K562 (cell line): ENCODE measurements around the gene IVL.
A peak's percentile ranks its signal among the peaks of the same experiment; 100 is the strongest.

ENCODE experiments used
- FIP1L1 ChIP-seq: fragments of 200-400 bp; formaldehyde crosslinking; IDR thresholded peaks from 2 replicates; pipeline ENCODE4 v1.6.1; 2018; ENCODE audit warnings: mild to moderate bottlenecking, low read depth, low read length; ENCODE audit not compliant: poor library complexity, severe bottlenecking
- KAT2B ChIP-seq: IDR thresholded peaks from one replicate; pipeline ENCODE4 v1.6.1; 2012; ENCODE audit warnings: low read depth, mild to moderate bottlenecking, control low read depth, inconsistent platforms, low read length, moderate library complexity
- MAFK ChIP-seq: IDR thresholded peaks from 2 replicates; pipeline ENCODE4 v1.6.1; 2011; ENCODE audit warnings: low read length, improper control_type of control experiment
- POLR3G ChIP-seq: IDR thresholded peaks from 2 replicates; pipeline ENCODE4 v1.6.1; 2011; ENCODE audit not compliant: insufficient read length, insufficient replicate concordance; ENCODE audit errors: extremely low read depth
- SMC3 ChIP-seq: conservative IDR thresholded peaks from 2 replicates; pipeline ENCODE4 v1.6.1; 2011; ENCODE audit warnings: low read depth, low read length, improper control_type of control experiment; ENCODE audit not compliant: insufficient read depth
- USF2 ChIP-seq: sonication (generic); formaldehyde crosslinking; IDR thresholded peaks from 2 replicates; pipeline ENCODE4 v1.5.0; 2020; ENCODE audit warnings: missing genetic modification reagents
- YY1 ChIP-seq, 3 experiments: IDR thresholded peaks; 2 replicates each; pipeline ENCODE4 v1.6.1; 2011; ENCODE audit warnings: low read length in 2 of 3, mild to moderate bottlenecking in 2 of 3, moderate library complexity in 2 of 3, borderline replicate concordance in 1 of 3, control low read depth in 1 of 3, low read depth in 1 of 3; ENCODE audit not compliant: insufficient read depth in 3 of 3, insufficient replicate concordance in 2 of 3, control insufficient read depth in 1 of 3, insufficient read length in 1 of 3; ENCODE audit errors: extremely low read depth in 1 of 3
- ZNF124 ChIP-seq: sonication (generic); formaldehyde crosslinking; IDR thresholded peaks from 2 replicates; pipeline ENCODE4 v1.8.1; 2022; ENCODE audit warnings: missing genetic modification reagents
- ZNF140 ChIP-seq: fragments of 250-450 bp; sonication (Bioruptor Pico); IDR thresholded peaks from 2 replicates; pipeline ENCODE4 v1.8.0; 2021; ENCODE audit warnings: moderate library complexity, mild to moderate bottlenecking, inconsistent platforms
- ZNF740 ChIP-seq, 3 experiments: fragments of 200-800 bp in 1 of 3; sonication (Bioruptor generic) in 1 of 3; sonication (generic) in 1 of 3; formaldehyde crosslinking in 1 of 3; IDR thresholded peaks; 2 replicates each; pipeline versions ENCODE4 v1.6.1 to v1.8.0; 2016 to 2022; ENCODE audit warnings: mild to moderate bottlenecking in 2 of 3, missing compliant biosample characterization in 2 of 3, missing genetic modification characterization in 2 of 3, missing genetic modification reagents in 1 of 3
- TF ChIP-seq, protein P1 (sequence below), 3 experiments: IDR thresholded peaks in 2 of 3; conservative IDR thresholded peaks in 1 of 3; 2 replicates each; pipeline ENCODE4 v1.5.1; 2011 to 2012; ENCODE audit warnings: low read length in 3 of 3, mild to moderate bottlenecking in 3 of 3, control low read depth in 2 of 3, improper control_type of control experiment in 1 of 3, inconsistent platforms in 1 of 3, low read depth in 1 of 3, mixed read lengths in 1 of 3, moderate library complexity in 1 of 3; ENCODE audit not compliant: insufficient read depth in 2 of 3
- TF ChIP-seq, protein P2 (sequence below), 2 experiments: fragments of 450-650 bp in 1 of 2; IDR thresholded peaks; 2 replicates each; pipeline ENCODE4 v1.6.1; 2011 to 2017; ENCODE audit warnings: low read depth in 2 of 2, antibody characterized with exemption in 1 of 2, borderline replicate concordance in 1 of 2, low read length in 1 of 2, mild to moderate bottlenecking in 1 of 2, mixed read lengths in 1 of 2; ENCODE audit not compliant: control insufficient read depth in 1 of 2

DNA sequence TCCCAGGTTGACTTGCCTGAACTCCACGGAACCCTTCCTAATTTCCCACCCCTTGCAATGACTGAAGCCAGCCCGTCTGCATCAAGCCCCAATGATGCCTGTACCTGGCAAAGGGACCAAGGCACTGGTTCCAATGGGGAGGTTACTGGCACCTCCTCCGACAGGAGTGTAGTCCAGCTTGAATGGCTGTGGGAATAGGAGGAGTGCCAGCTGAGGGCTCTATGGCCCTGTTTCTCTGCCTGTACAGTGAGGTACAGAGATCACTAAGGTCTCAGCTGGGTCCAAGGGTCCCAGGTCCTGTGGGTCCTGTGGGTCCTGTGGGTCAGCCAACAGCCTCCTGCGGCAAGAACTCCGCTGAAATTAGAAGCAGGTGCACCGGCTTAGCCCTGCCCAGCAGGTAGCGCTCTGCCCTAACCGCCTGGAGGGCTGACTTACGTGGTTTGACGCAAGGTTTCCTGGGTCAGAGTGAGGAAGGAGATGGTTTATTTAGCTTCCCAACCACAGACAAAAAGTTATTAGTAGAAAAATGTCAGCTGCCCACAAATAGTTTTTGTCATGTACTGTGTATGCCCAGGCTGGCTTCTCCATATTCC is 52.2 kb downstream of the IVL start:
- TF ChIP-seq SMC3 (peak; percentile 72), ZNF740 (CRISPR knock-in tag; IDR thresholded peaks at IDR 0.05) (no peak), ZNF740 (tag; IDR thresholded peaks at IDR 0.05) (no peak), MAFK (no peak), ZNF124 (CRISPR knock-in tag) (no peak), USF2 (CRISPR knock-in tag) (no peak), ZNF140 (CRISPR knock-in tag) (no peak), YY1 (IDR thresholded peaks at IDR 0.05; ENCODE audit: borderline replicate concordance in 1 of 3, control insufficient read depth in 1 of 3, extremely low read depth in 1 of 3, insufficient read depth in 3 of 3, insufficient read length in 1 of 3, insufficient replicate concordance in 2 of 3, low read depth in 1 of 3, low read length in 2 of 3) (no peak), KAT2B (no peak), FIP1L1 (no peak), POLR3G (no peak)
- TF ChIP-seq, protein P1, sequence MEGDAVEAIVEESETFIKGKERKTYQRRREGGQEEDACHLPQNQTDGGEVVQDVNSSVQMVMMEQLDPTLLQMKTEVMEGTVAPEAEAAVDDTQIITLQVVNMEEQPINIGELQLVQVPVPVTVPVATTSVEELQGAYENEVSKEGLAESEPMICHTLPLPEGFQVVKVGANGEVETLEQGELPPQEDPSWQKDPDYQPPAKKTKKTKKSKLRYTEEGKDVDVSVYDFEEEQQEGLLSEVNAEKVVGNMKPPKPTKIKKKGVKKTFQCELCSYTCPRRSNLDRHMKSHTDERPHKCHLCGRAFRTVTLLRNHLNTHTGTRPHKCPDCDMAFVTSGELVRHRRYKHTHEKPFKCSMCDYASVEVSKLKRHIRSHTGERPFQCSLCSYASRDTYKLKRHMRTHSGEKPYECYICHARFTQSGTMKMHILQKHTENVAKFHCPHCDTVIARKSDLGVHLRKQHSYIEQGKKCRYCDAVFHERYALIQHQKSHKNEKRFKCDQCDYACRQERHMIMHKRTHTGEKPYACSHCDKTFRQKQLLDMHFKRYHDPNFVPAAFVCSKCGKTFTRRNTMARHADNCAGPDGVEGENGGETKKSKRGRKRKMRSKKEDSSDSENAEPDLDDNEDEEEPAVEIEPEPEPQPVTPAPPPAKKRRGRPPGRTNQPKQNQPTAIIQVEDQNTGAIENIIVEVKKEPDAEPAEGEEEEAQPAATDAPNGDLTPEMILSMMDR (IDR thresholded peaks at IDR 0.05 in 2 of 3, conservative IDR thresholded peaks at IDR 0.05 in 1 of 3; ENCODE audit: insufficient read depth in 2 of 3, low read depth in 1 of 3, low read length in 3 of 3): peak; percentile 68 to 75 (median 70)
- TF ChIP-seq, protein P2, sequence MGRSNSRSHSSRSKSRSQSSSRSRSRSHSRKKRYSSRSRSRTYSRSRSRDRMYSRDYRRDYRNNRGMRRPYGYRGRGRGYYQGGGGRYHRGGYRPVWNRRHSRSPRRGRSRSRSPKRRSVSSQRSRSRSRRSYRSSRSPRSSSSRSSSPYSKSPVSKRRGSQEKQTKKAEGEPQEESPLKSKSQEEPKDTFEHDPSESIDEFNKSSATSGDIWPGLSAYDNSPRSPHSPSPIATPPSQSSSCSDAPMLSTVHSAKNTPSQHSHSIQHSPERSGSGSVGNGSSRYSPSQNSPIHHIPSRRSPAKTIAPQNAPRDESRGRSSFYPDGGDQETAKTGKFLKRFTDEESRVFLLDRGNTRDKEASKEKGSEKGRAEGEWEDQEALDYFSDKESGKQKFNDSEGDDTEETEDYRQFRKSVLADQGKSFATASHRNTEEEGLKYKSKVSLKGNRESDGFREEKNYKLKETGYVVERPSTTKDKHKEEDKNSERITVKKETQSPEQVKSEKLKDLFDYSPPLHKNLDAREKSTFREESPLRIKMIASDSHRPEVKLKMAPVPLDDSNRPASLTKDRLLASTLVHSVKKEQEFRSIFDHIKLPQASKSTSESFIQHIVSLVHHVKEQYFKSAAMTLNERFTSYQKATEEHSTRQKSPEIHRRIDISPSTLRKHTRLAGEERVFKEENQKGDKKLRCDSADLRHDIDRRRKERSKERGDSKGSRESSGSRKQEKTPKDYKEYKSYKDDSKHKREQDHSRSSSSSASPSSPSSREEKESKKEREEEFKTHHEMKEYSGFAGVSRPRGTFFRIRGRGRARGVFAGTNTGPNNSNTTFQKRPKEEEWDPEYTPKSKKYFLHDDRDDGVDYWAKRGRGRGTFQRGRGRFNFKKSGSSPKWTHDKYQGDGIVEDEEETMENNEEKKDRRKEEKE (IDR thresholded peaks at IDR 0.05; ENCODE audit: borderline replicate concordance in 1 of 2, control insufficient read depth in 1 of 2, low read depth in 2 of 2, low read length in 1 of 2): no peak
